OCI-LY1 (cell line): ENCODE results near the gene GBX1.

Experiments used
- H2AFZ ChIP-seq: fragments of 200-600 bp; sonication (generic), shearing (Covaris generic); 2 replicates; pipeline ENCODE4 v1.6.0; 2014; ENCODE audit warnings: antibody characterized with exemption, mild to moderate bottlenecking, low read length
- H3F3A ChIP-seq: fragments of 200-600 bp; sonication (generic), shearing (Covaris generic); 2 replicates; pipeline ENCODE4 v1.6.0; 2014; ENCODE audit warnings: mild to moderate bottlenecking, antibody characterized with exemption, low read length, moderate library complexity; ENCODE audit not compliant: insufficient read depth
- H3K27ac ChIP-seq: fragments of 200-600 bp; sonication (generic); 2 replicates; pipeline ENCODE4 v1.5.1; 2014; ENCODE audit warnings: low read length, mixed run types, mild to moderate bottlenecking, low read depth; ENCODE audit not compliant: poor library complexity, severe bottlenecking
- H3K27me3 ChIP-seq: fragments of 200-600 bp; sonication (generic); 2 replicates; pipeline ENCODE4 v1.6.0; 2014; ENCODE audit warnings: antibody characterized with exemption, mild to moderate bottlenecking, low read length, moderate library complexity; ENCODE audit not compliant: insufficient read depth
- H3K36me3 ChIP-seq: fragments of 200-600 bp; sonication (generic); 2 replicates; pipeline ENCODE4 v1.6.1; 2014; ENCODE audit warnings: mild to moderate bottlenecking, antibody characterized with exemption, low read length, moderate library complexity, mixed read lengths; ENCODE audit not compliant: insufficient read depth
- H3K4me1 ChIP-seq: fragments of 200-600 bp; sonication (generic); 2 replicates; pipeline ENCODE4 v1.5.1; 2014; ENCODE audit warnings: mild to moderate bottlenecking, low read length, moderate library complexity; ENCODE audit not compliant: insufficient read depth, severe bottlenecking
- H3K4me2 ChIP-seq: fragments of 200-600 bp; sonication (generic), shearing (Covaris generic); 2 replicates; pipeline ENCODE4 v1.6.1; 2014; ENCODE audit warnings: low read length
- H3K4me3 ChIP-seq: fragments of 200-600 bp; sonication (generic); 2 replicates; pipeline ENCODE4 v1.5.1; 2014; ENCODE audit warnings: low read length, low read depth, mild to moderate bottlenecking, mixed read lengths; ENCODE audit not compliant: poor library complexity, severe bottlenecking
- H3K79me2 ChIP-seq: fragments of 200-600 bp; shearing (Covaris generic); 2 replicates; pipeline ENCODE4 v1.6.1; 2016; ENCODE audit warnings: mixed run types, low read length, mixed read lengths; ENCODE audit not compliant: insufficient read depth
- H3K9ac ChIP-seq: fragments of 200-600 bp; sonication (generic), shearing (Covaris generic); 2 replicates; pipeline ENCODE4 v1.6.1; 2014; ENCODE audit warnings: mild to moderate bottlenecking, low read length, mixed read lengths
- H3K9me2 ChIP-seq: fragments of 200-600 bp; sonication (generic), shearing (Covaris generic); 2 replicates; pipeline ENCODE4 v1.6.1; 2014; ENCODE audit warnings: low read depth, mild to moderate bottlenecking, low read length, mixed read lengths
- H3K9me3 ChIP-seq: fragments of 200-600 bp; shearing (Covaris generic); 2 replicates; pipeline ENCODE4 v1.6.1; 2014; ENCODE audit warnings: low read length, mixed read lengths
- H4K20me1 ChIP-seq: fragments of 200-600 bp; sonication (generic), shearing (Covaris generic); 2 replicates; pipeline ENCODE4 v1.6.0; 2016; ENCODE audit warnings: mild to moderate bottlenecking, low read length; ENCODE audit not compliant: insufficient read depth
- CTCF ChIP-seq: fragments of 200-600 bp; sonication (generic), shearing (Covaris generic); IDR thresholded peaks from 2 replicates; pipeline ENCODE4 v1.5.1; 2017; ENCODE audit warnings: mild to moderate bottlenecking, antibody characterized with exemption, low read length, moderate library complexity, mixed read lengths
- EZH2 ChIP-seq: fragments of 200-600 bp; sonication (generic), shearing (Covaris generic); IDR thresholded peaks from 2 replicates; pipeline ENCODE4 v1.8.0; 2017; ENCODE audit warnings: borderline replicate concordance, mixed run types, mild to moderate bottlenecking, antibody characterized with exemption, low read length, moderate library complexity, mixed read lengths

Gene GBX1

DNA sequence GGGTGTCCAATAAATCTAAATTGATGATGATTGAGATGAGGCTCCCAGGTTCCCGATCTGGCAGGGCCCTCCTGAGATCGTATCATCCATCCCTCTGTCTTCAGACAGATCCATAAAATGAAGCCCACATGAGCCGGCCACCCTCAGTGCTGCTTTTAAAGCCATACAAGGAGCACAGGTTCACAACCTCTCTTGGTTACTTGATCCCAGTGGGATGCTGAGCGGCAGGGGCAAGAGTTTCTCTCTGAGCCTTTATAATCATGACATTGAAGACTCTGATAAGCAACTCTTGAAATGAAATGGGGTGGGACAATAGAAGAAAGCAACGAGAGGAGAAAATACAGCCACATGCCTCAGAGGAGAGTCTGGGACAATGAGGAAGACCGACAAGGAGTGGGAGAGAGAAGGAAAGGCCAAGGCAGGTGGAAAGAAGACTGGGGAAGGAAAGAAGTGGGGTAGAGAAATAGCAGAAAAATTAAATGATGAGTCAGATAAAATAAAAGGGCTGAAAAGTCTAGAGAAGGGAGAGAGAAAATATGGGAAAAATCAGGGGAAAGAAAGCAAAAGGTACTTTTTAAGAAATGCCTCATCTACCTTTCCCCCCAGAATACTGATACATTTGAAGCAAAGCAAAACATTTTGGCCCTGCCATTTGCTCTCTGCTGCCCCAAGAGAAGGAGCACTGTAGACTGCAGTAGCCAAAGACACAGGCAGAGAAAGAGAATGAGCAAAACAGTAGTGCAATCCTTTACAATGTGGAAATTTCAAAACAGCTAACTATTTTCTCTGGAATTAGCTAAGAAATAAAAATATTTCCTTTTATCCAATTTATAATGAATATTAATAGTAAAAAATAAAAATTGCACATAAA lies 14.6 kb downstream of the GBX1 start:
- H3K79me2 ChIP-seq, result no peaks in the 10 kb centered on the region
- H3K4me1 ChIP-seq, result no peaks in the 10 kb centered on the region
- no peaks in the 10 kb centered on the region for H3K9me2 ChIP-seq
- no peaks in the 10 kb centered on the region for H4K20me1 ChIP-seq
- H2AFZ ChIP-seq, result no peak overlapping the region
- H3K27ac ChIP-seq, result no peak overlapping the region
- TF ChIP-seq CTCF (no peak), EZH2 (no peak)
- no peak overlapping the region for H3K9ac ChIP-seq
- H3K9me3 ChIP-seq, result no peaks in the 10 kb centered on the region
- no peak overlapping the region for H3K4me2 ChIP-seq
- no peak overlapping the region for H3K4me3 ChIP-seq
- H3K36me3 ChIP-seq, result no peaks in the 10 kb centered on the region
- no peaks in the 10 kb centered on the region for H3F3A ChIP-seq
- peaks cover 9% of the 10 kb centered on the region; the same call in 1 of the 2 replicates for H3K27me3 ChIP-seq

GRCh38 chr7:151150388-151150787 lies 17.1 kb downstream of the GBX1 start:
- peaks cover 9% of the 10 kb centered on the region; the same call in 1 of the 2 replicates for H3K27me3 ChIP-seq
- no peaks in the 10 kb centered on the region for H3K4me1 ChIP-seq
- H3F3A ChIP-seq, result no peaks in the 10 kb centered on the region
- no peak for TF ChIP-seq CTCF
- no peak for TF ChIP-seq EZH2
- H3K36me3 ChIP-seq, result no peaks in the 10 kb centered on the region
- no peaks in the 10 kb centered on the region for H4K20me1 ChIP-seq
- H3K4me3 ChIP-seq, result no peak overlapping the region
- no peak overlapping the region for H3K9ac ChIP-seq
- H3K9me2 ChIP-seq, result no peaks in the 10 kb centered on the region
- H3K9me3 ChIP-seq, result no peaks in the 10 kb centered on the region
- no peak overlapping the region for H3K4me2 ChIP-seq
- H3K27ac ChIP-seq, result no peak overlapping the region
- no peaks in the 10 kb centered on the region for H3K79me2 ChIP-seq
- no peak overlapping the region for H2AFZ ChIP-seq

DNA sequence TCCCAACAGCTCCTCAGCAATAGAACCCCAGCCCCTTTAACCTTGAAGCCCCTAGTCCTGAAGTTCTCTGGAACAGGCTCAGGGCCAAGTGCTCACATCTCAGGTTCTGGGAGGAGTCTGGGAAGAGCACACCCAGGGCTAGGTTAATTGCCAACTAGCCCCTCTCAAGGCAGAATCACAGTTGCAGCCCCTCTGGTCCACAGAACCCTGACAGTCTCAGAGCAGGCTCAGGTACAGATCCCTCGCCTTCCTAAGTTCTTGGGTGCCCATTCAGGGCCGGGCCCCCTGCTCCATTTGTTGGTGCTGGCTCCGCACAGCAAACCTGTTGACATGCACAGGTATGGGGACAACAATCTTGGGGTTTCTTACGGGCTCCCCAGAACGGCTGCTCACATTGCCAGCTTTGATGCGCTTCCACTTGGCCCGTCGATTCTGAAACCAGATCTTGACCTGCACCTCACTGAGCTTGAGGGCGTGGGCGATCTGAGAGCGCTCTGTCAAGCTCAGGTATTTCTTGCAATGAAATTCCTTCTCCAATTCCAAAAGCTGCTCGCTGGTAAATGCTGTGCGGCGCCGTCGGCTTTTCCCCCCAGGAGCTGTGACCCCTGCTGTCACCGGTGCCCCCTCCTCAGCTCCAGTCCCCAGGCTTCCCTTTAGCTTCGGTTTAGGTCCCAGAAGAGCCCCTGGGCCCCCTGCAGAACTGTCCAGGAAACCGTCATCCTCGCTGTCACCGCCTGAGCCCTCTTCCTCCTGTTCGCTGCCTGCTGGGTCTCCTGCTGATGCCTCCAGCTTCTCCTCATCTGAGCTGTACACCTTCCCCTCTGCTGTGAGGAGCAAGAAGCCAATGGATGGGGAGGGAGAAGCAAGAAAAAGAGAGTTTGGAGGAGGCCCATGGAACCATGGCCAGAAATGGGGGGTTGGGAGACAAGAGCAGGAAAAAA lies 18.9 kb downstream of the GBX1 start:
- H3K36me3 ChIP-seq, result no peaks in the 10 kb centered on the region
- no peaks in the 10 kb centered on the region for H3K9me3 ChIP-seq
- H3F3A ChIP-seq, result no peaks in the 10 kb centered on the region
- H3K27me3 ChIP-seq, result peaks cover 9% of the 10 kb centered on the region; the same call in 1 of the 2 replicates
- H3K4me1 ChIP-seq, result no peaks in the 10 kb centered on the region
- H3K4me3 ChIP-seq, result no peak overlapping the region
- no peak overlapping the region for H3K9ac ChIP-seq
- no peaks in the 10 kb centered on the region for H3K9me2 ChIP-seq
- no peak overlapping the region for H2AFZ ChIP-seq
- no peaks in the 10 kb centered on the region for H3K79me2 ChIP-seq
- H3K27ac ChIP-seq, result no peak overlapping the region
- H3K4me2 ChIP-seq, result no peak overlapping the region
- TF ChIP-seq EZH2 (no peak), CTCF (no peak)
- no peaks in the 10 kb centered on the region for H4K20me1 ChIP-seq
